Frontal cortex (tissue), 4 donors: ENCODE data around the gene LRP4. TPM values are rescaled to one million over a fixed set of nuclear protein-coding genes. Genes with fewer than 3 reads are reported as not detected.

Experiments
- DNase-seq, 2 donors: peaks; one replicate each; pipeline ENCODE4 v3.0.0; 2012; ENCODE audit warnings: low spot score in 2 of 2
- FAIRE-seq: peaks from 2 replicates; lab custom pipeline; 2012; peaks lifted over from hg19 to GRCh38; lab: Jason Lieb, UNC
- total RNA-seq: library from RNA; depleted of rRNA; stranded (reverse); fragments of >200 nt; gene quantifications from one replicate; pipeline ENCODE4 v1.2.3, GENCODE V29; 2014
- donor health status: control.
- donor health status: control.
- donor health status: control.

LRP4 gene
- total RNA-seq, 1 donor from 2014 or later: 4.1 TPM

DNA sequence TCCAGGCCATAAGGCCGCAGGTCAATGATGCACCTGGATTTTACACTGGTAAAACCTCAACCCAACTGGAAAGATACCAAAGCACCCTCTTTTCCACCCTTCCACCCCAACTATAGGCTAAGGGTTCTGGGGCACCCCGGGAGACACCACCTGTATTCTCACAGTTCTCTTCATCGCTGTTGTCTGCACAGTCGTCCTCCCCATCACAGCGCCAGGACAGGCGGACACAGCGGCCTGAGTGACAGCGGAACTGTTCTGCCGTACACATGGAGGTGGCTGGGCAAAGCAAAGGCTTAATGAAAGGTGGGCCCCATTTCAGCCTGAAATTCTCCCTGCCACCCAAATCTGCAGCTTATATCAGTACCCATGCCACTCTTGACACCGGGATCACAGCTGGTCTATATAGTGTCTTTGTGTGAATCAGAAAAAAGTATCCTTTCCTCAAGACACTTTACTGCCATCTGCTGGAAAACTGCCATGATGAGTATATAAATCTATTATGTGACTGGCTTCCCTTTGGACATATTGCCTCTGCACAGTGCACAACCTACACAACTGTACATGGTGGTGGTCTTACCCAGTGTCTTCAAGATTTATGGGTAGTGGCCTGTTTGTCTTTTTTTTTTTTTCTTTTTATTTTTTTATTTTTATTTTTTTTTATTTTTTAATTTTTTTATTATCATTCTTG is 21.5 kb downstream of the LRP4 start:
- DNase-seq: no peak

DNA sequence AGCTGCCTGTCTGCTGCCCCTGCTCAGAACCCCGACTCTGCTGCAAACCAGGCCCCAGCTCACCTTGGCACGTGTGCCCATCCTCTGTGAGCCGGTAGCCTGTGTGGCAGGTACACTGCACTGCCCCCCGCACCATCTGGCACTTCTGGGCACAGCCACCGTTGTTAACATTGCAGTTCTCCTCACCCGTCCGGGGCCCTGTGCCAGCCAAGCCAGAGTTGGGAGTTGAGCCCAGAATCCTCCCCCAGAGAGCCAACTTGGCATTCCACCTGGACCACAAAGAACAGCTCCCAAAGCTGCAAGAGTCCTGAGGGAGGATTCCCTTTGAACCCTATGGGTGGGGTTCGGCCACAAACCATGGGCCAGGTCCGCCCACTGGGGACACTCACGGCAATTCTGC is 22.5 kb downstream of the LRP4 start:
- DNase-seq (peak in 1 of 2 donors; percentile 55), FAIRE-seq (no peak)

More for the DNA sequence above, 21.5 kb downstream of the LRP4 start:
- no peak for FAIRE-seq

DNA sequence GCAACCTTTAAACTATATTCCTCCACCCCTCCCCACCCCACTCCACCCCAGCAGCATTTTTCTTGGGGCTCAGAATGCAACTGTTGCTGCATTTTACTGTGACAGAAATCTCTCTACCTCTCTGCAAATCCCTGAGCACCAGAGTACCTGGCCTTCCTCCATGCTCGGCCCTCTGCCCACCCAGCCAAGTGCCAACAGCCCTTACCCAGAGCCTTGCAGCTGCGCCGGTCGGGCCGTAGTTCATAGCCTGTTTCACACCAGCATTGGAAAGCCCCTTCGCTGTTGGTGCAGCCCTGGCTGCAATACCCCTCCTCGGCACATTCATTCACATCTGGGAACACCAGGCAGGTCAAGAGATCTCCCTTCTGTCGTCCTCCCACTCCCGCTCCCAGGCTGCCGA is 23.4 kb downstream of the LRP4 start:
- DNase-seq (no peak), FAIRE-seq (no peak)

DNA sequence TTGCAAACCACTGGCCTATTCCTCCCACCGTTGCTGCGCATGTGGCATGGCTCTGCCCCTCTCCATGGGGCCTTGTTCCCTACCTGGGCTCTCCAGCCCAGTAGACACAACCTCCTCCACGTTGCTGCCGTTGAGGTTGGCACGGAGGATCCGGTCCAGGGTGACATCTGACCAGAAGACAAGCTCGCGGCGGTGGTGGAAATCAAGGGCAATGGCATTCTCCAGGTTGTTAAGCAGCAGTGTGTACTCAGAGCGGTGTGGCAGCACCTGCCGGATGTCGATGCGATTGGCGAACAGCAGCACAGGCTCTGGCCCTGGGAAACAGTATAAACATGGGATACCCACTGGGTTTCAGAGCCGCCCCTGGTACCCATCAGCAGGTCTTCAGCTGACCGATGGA is 23.8 kb downstream of the LRP4 start:
- no peak for DNase-seq
- no peak for FAIRE-seq

DNA sequence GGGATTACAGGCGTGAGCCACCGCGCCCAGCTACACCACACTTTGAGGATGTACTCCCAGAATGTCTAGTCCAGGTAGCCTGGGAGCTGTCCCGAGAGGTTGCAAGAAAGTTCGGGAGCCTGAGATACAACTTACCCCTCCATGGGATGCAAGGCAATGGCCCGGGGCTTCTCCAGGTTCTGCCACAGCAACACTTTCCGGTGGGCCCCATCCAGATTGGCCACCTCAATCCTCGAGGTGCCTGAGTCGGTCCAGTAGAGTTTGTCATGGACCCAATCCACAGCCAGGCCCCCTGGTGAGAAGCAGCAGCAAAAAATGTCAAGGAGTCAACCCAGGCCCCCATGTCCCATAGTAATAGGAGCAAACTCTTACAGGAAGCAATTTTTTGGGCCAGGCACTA is 25.5 kb downstream of the LRP4 start:
- DNase-seq (no peak), FAIRE-seq (no peak)

DNA sequence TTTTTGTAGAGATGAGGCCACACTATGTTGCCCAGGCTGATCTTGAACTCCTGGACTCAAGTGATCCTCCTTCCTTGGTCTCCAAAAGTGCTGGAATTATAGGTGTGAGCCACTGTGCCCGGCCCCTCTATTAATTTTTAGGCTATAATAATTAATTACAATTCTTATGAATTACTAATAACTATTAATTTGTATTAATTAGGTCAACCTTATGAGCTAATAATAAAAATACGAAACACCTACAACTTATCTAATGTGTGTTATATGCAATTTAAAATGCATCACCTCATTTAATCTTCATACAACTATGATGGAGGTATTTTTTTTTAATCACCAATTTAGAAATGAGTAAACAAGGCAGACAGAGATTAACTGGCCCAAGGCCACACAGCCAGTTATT is 26.2 kb downstream of the LRP4 start:
- no peak for DNase-seq

DNA sequence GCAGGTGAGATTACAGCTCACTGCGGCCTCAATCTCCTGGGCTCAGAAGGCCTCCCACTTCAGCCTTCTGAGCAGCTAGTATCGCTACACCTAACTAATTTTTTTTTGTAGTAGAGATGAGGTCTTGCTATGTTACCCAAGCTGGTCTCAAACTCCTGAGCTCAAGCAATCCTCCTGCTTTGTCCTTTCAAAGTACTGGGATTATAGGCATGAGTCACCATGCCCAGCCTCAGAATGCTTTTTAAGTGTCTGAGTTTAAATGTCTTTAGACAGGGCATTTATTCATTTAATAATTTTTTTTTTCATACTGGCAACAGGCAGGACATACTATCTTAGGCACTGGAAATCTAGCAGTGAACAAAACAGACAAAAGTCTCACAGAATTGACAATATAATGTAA is 27.7 kb downstream of the LRP4 start:
- FAIRE-seq (no peak), DNase-seq (no peak)

More for the DNA sequence above, 26.2 kb downstream of the LRP4 start:
- FAIRE-seq: no peak

DNA sequence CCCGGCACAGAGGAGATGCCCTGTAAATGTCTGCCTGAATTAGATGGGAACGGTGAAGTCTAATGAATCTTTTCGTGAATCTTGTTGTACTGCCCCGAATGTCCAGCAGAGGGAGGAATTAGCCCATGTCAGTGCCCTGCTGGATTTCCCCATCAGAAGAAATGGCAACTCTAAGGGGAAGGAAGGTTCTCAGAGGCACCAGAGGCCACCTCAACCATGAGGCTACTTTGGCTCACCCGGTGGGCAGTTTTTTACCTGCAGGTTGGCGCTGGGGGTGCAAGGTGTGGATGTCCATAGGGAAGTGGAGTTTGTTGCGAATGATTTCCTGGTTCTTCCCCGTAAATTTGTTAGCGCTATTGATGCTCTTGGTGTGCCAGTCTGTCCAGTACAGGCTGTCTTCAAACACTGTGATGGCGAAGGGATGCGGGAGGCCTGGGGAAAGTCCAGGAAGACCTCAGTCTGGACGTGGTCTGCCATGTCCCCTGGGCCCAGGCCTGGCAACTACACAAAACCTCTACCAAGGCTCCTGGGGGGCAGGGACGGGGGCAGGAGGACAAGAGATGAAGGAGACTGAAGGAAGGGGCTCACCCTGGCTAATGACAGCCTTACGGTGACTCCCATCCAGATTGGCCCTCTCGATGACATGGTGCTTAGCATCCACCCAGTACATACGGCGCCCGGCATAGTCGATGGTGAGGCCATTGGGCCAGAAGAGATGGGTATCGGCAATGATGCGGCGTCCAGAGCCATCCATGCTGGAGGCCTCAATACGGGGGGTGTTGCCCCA is 28.5 kb downstream of the LRP4 start:
- peak; percentile 62 to 74 for DNase-seq
- no peak for FAIRE-seq

DNA sequence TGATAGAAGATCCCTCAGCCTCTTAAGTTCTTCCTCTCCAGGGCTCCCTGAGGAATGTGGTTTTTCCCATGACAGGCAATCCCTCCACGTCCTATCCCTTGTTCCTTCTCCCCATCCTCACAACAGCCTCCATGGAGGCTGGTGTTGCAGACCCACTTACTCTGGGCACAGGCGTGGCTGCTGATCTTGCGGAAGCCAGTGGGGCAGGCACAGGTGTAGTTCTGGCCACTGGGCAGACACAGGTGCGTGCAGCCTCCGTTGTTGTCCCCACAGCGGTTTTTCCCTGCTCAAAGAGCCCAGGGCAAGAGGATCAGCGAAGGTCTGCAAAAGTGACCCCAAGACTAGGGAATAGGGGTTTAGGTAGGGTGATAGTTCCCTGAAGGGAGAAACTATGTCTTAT is 29.1 kb downstream of the LRP4 start:
- DNase-seq (no peak), FAIRE-seq (no peak)

DNA sequence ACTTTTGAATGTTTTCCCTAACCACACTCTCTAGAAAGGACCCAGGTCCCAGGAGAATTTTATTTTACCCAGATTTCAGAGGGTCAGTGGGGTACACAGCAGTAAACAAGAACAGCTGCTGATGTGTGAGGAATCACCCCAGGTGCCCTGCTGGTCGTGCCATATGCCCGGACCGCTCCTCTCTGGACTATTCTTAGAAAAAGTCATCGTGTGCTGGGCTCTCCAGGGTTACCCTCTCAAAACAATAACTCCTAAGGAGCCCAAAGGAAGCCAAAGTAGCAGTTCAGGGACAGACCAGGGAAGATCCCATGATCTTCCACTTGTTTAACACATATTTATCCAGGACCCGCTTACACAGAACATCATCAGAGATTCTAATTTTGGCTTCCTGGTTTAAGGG is 29.7 kb downstream of the LRP4 start:
- no peak for FAIRE-seq
- no peak for DNase-seq

DNA sequence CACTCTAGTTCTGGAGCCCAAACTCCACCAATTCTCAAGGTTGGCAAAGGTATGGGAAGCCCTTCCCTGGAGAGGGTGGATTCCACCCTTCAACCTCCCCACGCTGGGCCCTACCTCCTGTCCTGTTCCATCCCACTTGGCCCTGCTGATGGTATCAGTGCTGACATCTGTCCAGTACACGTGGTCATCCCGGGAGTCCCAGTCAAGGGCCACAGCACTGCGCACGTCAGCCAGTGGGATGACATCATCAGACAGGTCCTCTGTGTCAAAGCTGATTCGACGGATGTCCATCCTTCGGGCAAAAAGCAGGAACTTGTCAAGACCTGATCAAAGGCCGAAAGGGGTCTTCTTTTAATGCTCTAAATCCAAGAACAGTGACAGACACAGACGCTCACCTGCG is 32.1 kb downstream of the LRP4 start:
- no peak for FAIRE-seq
- no peak for DNase-seq

DNA sequence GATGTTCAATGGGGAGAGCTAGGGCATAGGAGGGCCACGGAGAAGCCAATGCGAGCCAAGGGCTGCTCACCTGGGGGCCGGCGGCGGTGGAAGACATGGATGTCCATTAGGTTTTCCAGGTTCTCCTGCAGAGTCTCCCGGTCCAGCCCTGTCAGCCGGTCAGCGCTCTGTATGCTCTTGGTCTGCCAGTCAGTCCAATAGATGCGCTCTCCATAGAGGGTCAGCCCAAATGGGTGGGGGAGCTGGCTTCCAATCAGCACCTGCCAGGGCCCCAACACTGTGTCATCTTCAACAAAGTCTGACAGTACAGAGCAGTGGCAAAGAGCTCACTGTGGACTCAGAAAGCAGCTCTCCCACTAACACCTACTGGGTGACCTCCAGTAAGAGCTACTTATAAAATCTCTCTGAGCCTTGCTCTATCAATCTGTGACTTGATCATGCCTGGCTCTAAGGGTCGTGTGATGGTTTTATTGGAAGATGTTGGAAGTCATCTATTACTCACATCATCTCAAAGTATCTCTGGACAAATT is 39.2 kb downstream of the LRP4 start:
- FAIRE-seq: no peak
- DNase-seq: no peak

DNA sequence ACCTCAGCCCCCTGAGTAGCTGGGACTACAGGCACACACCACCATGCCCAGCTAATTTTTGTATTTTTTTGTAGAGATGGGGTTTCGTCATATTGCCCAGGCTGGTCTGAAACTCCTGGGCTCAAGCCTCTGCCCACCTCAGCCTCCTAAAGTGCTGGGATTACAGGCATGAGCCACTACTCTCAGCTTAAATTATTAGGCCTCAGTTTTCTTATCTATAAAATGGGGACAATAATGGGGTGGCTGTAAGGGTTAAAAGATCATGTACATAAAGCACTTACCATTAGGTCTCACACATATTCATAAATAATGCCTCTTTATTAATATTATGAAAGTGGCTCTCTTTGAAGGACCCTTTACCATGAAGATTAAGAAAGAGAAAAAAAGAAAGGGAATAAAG is 40.8 kb downstream of the LRP4 start:
- DNase-seq (no peak), FAIRE-seq (no peak)

DNA sequence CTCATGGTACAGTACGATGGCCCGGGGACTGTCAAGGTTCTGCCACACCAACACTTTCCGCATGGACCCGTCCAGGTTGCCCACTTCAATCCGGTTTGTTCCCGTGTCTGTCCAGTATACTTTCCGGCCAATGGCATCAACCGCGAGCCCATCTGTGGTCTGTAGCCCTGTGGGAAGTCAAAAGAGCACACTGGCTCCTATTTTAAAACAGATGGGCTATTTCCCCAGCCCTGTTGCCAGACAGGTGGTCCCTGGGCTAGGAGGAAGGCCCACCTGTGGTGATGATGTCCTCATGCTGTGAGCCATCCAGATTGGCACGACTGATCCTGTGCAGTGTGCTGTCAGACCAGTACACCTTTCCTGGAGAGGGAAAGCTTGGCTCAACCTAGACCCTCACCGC is 41.9 kb downstream of the LRP4 start:
- DNase-seq (no peak), FAIRE-seq (no peak)

DNA sequence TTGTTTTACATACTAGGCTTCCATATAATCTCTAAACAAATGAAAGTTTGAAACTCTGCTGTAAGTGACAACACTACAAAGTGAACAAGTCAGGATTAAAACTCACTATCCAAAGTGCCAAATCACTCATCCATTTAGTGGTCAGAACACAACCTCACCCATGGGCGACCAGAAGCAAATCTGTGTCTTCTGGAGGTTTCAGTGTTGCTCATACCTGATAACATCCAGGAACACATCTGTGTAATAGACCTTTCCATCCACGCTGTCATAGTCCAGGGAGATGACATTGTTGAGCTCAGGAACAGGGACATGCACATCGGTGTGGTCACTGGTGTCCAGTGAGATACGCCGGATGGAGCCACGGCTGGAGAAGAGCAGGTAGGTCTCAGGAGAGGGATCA is 43.8 kb downstream of the LRP4 start:
- no peak for FAIRE-seq
- DNase-seq: no peak

DNA sequence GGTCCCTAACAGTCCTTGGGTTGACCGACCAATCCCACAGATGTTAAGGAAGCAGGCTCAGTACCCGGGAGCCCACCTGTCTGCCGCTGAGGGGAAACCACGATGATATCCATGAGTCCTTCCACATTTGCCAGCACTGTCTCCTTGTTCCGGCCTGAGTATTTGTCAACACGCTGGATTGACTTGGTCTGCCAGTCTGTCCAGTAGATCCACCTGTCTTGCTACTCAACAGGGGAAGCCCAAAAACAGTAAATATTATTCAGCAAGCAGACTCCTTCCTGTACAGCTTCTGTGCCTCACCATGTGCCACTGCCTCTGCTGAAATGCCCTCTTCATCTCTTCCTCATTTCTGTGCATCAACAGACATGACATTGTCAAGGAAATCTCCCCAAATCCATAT is 49.4 kb downstream of the LRP4 start:
- DNase-seq (no peak), FAIRE-seq (no peak)

DNA sequence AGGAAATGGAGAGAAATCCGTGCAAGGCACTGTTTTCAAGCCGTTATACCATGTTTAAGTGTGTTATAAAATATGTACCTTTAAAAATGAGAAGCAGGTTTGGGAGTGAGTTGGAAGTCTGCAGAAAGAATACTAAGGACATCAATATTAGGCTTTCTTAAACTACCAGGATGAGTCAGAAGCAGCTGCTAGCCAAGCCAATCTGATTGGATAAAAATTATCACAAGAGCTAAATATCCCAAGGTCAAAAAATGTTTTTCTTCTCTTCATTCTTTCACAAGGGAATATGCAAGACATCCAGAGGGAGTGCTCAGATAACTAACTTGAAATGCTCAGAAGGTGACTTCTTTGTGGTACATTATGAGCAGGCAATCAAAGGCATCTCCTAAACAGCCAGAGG is 53.0 kb downstream of the LRP4 start:
- no peak for DNase-seq
- FAIRE-seq: no peak

DNA sequence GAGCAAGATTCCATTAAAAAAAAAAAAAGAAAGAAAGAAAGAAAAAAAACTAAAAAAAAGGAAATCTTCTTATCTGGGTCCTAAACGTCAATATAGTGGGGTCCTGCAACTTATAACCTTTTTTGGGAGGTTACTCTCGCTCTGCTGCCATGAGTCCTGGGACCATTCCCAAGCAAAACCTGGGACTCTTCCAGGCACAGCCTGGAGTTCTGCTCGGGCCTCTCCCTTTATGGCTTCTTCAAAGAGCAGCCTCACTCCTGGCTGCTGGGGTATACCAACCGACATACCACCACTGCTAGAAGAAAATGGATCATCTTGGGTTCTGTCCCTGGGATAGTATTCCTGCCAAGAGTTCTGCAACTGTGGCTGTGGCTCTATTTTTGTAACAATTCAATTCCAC is 58.1 kb downstream of the LRP4 start:
- FAIRE-seq: no peak
- DNase-seq: no peak

DNA sequence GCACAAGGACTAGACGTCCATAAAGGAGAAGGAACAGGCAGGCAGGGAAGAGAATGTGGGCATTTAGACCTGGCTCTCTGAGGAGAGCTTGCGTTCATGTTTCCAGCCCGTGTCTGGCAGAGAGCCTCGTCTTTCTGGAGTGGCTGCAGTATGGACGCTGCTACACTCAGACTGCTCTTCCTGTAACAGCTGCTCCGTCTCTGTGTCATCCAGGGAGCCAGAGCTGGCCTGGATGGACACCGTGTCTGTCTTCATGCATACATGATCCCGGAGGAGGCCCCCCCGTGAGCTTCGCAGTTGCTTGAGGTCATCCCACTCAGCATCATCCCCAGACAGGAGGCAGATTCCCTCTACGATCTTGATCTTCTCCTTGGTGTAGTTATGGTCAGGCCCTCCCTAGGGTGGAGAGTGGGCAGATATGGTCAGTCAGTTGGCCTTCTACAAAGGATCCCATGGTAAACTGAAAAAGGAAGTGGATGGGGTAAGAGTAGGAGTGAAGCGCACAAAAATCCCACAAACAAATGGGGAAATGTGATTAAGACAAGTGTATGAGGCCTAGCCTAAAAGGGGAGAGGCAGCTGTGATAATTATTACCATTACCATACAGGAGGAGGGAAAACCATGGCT is 59.3 kb downstream of the LRP4 start:
- FAIRE-seq: no peak

DNA sequence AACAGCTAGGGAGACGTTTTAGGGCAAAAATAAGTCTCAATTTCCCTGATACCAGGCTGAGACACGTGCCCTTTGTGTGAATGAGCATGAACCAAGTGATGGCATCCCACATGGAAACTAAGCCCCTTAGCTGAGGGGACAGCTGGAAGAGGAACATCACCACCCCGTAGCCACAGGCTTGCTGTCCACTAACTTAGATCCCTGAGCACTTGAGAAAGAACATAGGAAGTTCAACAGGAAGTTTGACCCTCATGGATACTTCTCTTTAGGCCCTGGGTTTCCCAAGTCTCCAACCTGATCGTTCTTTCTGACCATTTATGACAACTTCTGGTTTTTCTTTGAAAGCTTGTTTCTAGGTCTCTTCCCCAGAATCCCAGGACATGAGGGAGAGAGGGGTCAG is 60.7 kb downstream of the LRP4 start:
- DNase-seq (no peak), FAIRE-seq (no peak)

More for the DNA sequence above, 59.3 kb downstream of the LRP4 start:
- DNase-seq: no peak
